GM20431 (cell line): Measurements from ENCODE around the gene TBR1.

ENCODE experiments used
- in situ Hi-C: fragments of 300-500 bp; cut with MseI, MboI; formaldehyde crosslinking; loops from one replicate; pipeline ENCODE4 v1.15.0; 2020; ENCODE audit warnings: low sequenced_read_pairs; ENCODE audit not compliant: unreplicated experiment

Gene TBR1

DNA sequence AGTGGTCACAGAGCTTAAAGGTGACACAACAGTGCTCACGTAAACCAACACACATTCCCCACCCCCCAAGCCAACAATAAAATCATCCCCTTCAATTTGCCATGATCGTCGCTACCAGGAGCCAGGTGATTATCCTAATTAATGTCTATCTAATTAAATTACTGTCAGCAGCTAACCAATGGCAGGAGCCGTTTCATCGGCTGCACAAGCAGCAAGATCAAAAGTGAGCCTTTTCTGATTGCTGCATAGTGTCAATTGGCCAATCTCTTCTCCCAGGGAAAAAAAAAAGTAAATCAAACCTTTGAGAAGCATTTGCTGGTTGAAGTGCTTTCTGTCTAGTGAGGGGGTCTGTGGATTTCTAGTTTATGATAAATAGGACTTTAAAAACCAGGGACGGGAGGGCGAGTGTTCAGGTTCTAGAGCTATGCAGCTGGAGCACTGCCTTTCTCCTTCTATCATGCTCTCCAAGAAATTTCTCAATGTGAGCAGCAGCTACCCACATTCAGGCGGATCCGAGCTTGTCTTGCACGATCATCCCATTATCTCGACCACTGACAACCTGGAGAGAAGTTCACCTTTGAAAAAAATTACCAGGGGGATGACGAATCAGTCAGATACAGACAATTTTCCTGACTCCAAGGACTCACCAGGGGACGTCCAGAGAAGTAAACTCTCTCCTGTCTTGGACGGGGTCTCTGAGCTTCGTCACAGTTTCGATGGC is at the start of gene TBR1:
Gene TBR1 (plus strand): TSS at position 311 of the 721 bp plus-strand sequence. CDS start 114 bp downstream, at position 425.
- in situ Hi-C loops = no loop called here

DNA sequence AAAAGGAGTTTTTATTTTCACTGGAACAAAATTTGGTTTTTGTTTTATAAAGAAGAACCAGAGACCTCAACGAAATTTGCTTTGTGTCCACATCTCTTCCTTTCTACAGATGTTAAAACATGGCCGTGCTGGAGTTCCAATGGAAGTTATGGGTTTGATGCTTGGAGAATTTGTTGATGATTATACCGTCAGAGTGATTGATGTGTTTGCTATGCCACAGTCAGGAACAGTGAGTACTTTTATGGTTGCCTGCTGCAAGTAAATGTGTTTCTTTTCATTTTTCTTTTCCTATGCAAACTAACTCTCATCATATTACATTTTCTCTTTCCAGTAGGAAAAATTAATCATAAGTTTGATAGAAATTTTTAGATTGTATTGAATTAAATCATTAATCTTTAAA is 48.4 kb upstream of the TBR1 start:
- in situ Hi-C loops = no loop called here

DNA sequence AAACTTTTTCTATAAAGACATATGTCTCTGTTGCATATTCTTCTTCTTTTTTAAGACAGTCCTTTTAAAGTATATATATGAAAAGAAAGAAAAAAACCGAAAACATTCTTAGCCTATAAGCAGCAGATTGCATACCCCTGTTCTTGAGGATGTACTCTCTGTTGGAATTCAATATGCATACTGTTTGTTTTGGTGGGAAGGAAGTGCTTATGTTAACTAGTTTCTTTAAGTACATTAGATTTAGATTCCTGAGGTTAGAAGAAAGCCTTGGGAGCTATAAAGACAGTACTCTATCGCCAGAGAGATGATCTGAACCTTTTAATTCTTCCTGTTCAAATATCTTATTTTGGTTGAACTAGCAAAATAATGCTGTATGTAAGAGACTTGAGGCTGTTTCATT is 46.8 kb upstream of the TBR1 start:
- in situ Hi-C loops = no loop called here

DNA sequence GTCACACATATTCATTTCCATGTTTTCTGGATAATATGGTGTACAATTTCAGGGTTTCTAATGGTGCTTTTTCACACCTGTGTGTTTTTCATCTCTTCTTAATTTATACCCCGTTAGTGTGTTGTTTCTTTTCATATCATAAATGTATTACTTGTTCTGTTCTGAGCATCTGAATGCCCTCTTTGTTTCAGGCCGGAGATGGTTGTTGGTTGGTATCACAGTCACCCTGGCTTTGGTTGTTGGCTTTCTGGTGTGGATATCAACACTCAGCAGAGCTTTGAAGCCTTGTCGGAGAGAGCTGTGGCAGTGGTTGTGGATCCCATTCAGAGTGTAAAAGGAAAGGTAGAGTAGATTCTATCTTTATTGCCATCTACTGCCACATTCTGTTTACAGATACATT is 45.1 kb upstream of the TBR1 start:
- in situ Hi-C loops = no loop called here

DNA sequence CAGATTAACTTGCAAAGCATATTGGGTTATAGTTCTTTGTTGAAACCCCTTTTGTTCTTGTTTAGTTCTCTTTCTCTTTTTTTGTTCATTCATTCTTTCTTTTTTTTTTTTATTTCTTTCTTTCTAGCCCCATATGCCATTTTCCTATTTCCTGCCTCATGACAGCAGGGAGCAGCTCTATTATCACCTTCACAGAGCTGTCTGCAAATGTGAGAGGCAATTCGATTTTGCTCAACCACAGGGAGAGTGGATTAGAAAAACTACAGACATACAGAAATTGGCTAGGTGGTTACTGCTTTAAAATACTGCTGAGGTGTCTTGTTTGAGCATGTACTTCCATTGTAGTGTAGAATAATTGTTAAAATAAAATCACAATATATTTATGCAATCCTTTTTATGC is 44.2 kb upstream of the TBR1 start:
- in situ Hi-C loops = no loop called here

DNA sequence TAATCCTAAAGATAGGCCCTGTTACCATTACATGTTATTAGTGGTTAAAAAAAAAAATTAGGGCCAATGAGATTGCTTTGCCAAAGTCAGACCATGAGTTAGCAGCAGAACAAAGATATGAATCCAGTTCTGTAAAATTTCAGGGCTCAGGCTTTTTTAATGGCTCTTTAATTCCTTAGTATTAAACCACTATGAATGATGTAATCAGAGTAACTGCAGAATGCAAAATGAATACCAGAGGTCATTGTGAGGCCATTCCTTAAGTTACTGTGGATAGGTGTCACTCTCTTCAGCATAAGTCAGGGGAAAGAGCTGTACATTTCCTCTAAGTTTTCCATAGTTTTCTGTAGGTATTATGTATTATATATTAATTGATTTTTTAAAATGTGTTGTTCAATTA is 42.2 kb upstream of the TBR1 start:
- in situ Hi-C loops = no loop called here

DNA sequence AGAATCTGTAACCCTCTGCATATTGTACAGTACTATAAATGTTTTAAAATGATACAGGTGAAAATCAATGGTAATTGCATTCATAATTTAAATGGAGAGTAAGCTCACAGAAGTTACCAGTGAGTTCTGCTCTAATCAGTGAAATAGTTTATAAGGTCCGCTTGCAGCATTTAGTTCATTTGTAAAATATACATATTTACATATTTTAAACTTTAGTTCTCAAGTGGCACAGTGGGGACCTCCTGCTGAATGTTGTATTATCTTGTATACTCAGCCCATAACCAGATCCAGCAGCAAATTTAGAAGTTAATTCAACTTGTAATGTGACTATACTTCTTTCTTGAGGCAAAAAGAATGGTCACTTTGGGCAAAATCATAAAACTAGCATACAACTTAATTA is 41.7 kb upstream of the TBR1 start:
- in situ Hi-C loops = no loop called here

- in situ Hi-C loops = no loop called here
Measured at GRCh38 chr2:161379740-161380139, 36.4 kb upstream of the TBR1 start.

GRCh38 chr2:161381546-161381945 is 34.6 kb upstream of the TBR1 start:
- in situ Hi-C loops = no loop called here

DNA sequence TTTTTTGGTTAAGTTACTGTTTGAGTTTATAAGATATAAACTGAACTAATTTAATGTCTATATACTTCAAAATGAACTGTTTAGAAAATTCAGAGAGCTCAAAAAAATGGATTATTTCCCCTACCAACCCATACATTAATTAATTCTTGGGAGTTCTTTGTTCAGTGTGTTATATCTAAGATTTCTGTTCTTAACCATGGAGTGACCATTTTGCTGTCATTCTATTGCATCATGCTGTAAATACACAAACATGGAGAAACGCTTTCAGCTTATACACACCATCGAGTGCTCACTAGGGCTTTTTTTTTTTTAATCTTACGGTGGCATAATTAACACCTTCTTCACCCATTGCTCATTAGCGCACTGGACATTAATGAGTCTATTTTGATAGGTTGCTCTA is 33.4 kb upstream of the TBR1 start:
- in situ Hi-C loops = no loop called here

GRCh38 chr2:161384864-161385263 is 31.2 kb upstream of the TBR1 start:
- in situ Hi-C loops = no loop called here

GRCh38 chr2:161386228-161386824 is 29.8 kb upstream of the TBR1 start:
- in situ Hi-C loops = no loop called here

DNA sequence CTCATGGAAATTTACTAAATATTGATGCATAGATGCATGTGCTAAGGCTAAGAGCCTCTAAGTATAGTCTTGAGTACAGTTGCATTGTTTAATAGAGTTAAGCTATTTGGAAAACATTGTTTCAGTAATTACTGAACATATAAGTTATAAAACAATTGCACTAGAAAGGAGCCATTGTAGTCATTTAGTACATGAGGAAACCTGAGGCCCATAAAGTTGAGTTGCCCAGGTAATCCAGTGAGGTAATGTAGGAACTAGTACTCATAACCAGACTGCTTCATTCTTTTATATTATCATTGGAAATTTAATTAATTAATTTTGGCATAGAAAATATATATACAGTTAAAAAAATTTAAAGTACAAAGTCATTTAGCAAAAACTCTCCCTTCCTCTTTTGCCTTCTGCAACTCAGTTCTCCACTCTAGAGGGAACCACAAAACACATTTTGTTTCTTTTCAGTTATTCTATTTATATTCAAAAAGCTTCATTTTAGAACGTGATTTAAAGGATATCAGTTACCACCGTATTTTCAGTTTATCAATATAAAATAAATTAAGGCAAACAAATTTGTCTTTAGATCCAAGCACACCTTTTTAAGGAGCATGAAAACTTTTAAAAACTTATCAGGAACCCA is 27.8 kb upstream of the TBR1 start:
- in situ Hi-C loops = no loop called here

DNA sequence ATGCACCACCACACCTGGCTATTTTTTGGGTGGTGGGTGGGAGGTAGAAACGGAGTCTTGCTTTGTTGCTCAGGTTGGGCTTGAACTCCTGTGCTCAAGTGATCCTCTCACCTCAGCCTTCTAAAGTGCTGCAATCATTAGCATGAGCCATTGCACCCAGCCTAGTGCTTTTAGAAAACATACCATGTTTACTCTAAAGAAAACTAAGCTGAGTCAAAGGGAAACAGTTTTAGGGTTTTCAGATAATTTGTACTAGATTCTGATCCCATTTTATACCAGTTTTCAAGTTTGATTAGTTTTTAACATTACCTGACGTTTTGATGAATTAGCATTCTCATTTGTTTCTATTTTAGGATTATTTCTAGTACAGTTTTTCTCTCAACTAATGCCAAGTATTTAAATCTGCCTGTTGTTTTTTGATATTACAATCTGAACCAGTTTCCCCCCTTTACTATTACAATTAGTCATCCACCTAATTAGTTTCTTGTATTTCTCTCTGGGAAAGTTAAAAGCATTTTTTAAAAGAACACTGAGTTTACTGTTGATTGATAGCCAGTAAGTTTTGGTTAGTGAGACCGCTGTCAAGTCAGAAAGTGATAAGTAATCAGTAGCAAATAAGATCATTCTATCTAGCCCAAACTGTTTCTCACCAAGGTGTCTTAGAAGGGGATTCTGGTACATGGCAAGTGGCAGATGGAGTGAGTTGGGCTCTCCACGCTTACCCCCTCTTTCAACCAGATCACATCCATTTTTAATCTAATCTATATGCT is 24.2 kb upstream of the TBR1 start:
- in situ Hi-C loops = no loop called here

DNA sequence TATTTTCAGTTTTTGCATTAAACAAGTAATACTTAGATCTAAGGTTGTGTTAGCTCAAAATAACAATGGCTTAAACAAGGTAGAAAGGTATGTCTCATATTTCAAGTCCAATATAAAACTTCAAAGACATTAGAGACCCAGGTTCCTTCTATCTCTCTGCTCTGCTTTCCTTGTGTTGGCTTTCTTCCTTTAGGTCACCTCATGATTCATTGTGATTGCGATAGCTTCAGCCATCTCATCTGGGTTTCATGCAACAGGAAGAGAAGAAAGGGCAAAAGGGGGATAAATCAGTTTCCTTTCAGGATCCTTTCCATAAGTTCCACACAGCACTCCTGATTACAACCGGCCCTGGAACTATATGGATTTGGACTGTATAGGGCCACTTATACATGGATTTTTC is 16.0 kb upstream of the TBR1 start:
- in situ Hi-C loops = no loop called here

- in situ Hi-C loops = no loop called here
Measured at GRCh38 chr2:161402297-161402696, 13.8 kb upstream of the TBR1 start.

DNA sequence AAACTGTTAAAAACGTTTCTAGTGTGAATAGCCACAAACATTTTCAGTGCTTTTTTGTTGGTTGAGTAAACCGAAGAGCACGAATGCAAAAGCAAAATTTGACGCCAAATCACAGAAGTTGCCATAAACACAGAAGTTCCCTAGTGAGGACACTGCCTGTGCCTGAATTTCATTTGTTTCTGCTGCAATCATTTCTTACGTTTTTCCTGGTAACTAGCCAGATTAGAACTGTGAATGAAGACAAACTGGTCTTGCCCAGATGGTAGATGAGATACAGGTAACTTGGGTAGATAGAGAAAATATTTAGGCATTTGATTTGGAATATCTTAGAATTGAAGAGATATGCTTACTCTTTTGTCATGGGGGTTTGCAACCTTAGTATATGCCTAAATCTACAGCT is 9.8 kb upstream of the TBR1 start:
- in situ Hi-C loops = no loop called here

DNA sequence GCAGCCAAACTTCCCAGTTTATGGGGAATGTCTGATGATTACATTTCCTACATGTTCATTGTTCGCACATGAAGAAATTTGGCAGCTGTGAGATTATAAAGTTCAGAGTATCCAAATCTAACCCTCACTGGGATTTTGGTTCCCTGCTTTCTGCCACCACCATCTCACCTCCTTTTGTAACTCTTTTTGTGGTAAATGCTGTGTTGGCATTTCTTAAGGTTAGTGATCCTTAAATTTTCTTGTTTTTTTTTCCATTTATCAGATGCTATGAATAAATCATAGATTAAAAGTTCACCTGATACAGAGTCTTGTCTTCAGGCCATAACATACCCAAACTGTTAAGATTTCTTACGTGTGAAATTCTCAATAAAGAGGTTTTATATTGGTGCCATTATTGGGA is 8.5 kb upstream of the TBR1 start:
- in situ Hi-C loops = no loop called here

DNA sequence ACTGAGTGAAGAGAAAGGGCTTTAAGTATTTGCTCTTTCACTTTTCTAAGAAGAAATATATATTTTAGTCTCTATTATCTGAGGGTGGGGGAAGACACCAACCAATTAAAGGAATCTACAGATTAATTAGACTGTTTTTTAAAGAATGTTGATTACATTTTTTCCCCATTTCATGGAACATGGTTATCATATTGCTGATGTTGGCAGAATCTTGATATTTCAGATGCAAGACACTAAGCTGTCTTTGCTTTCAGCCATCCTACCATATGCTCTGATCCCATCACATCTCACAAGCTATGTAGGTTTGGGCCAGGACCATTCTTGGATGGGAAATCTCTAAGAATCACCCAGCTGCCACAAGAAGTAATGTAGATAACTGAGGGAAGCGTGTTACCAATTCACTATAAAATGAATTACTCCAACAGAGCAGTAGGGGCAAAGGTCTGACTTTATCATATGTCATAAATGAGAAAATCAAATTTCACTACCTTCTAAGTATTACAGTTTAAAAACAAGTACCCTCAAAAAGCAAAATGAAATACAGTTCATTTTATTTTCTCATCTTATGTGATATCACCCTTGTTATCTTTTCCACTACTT is 6.7 kb upstream of the TBR1 start:
- in situ Hi-C loops = no loop called here

DNA sequence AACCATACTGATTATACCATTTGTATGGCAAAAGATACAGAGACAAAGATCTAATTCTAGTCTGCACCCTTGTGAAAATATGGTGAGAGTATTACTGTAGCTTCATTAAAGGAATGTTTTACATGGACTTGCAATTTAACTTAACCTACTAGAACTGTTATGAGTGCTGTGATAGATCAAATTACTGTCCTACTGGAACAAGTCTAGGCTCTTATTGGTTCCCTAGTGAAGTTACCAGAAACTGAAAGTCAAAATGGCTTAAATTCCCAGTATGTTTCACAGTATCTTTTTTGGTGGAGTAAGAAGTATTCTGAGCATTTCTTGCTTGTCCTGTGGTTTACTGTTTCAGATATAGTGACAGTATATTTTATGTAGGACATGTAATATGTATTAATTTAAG is 3.8 kb upstream of the TBR1 start:
- in situ Hi-C loops = no loop called here
